ENCODE results near the gene TSGA10IP.

Gene TSGA10IP

GRCh38 chr11:66003291-66003690 lies 58.0 kb downstream of the TSGA10IP start:
- no peaks in the 10 kb centered on the region for H3K27me3 ChIP-seq (ENCODE audit: control insufficient read depth in 1 of 2, insufficient read depth in 2 of 2, low read length in 2 of 2)
- H3K4me1 ChIP-seq (ENCODE audit: insufficient read depth, low read length) = peaks cover 16% of the 10 kb centered on the region
- peak overlapping the region; percentile 98 to 100 for H3K4me3 ChIP-seq (ENCODE audit: low read depth in 1 of 2, low read length in 2 of 2)
- peaks cover 37% of the 10 kb centered on the region for H3K36me3 ChIP-seq (ENCODE audit: insufficient read depth, low read length)
- H3K9me3 ChIP-seq (ENCODE audit: low read length) = no peaks in the 10 kb centered on the region
- peak overlapping the region; percentile 62 for H3K9ac ChIP-seq (ENCODE audit: low read length)
- peak overlapping the region; percentile 93 for H3K27ac ChIP-seq (ENCODE audit: low read depth, low read length)

GRCh38 chr11:66004186-66004585 lies 58.9 kb downstream of the TSGA10IP start:
- H3K27me3 ChIP-seq (ENCODE audit: control insufficient read depth in 1 of 2, insufficient read depth in 2 of 2, low read length in 2 of 2) = no peaks in the 10 kb centered on the region
- H3K36me3 ChIP-seq (ENCODE audit: insufficient read depth, low read length) = peaks cover 28% of the 10 kb centered on the region
- H3K4me1 ChIP-seq (ENCODE audit: insufficient read depth, low read length) = peaks cover 16% of the 10 kb centered on the region
- H3K4me3 ChIP-seq (ENCODE audit: low read depth in 1 of 2, low read length in 2 of 2) = no peak overlapping the region
- no peaks in the 10 kb centered on the region for H3K9me3 ChIP-seq (ENCODE audit: low read length)
- no peak overlapping the region for H3K9ac ChIP-seq (ENCODE audit: low read length)
- no peak overlapping the region for H3K27ac ChIP-seq (ENCODE audit: low read depth, low read length)

- Histone ChIP-seq H3K27me3 (ENCODE audit: control insufficient read depth in 1 of 2, insufficient read depth in 2 of 2, low read length in 2 of 2) (no peaks in the 10 kb centered on the region), H3K9me3 (ENCODE audit: low read length) (no peaks in the 10 kb centered on the region), H3K36me3 (ENCODE audit: insufficient read depth, low read length) (peaks cover 15% of the 10 kb centered on the region), H3K4me1 (ENCODE audit: insufficient read depth, low read length) (peaks cover 8% of the 10 kb centered on the region), H3K27ac (ENCODE audit: low read depth, low read length) (no peak overlapping the region), H3K9ac (ENCODE audit: low read length) (no peak overlapping the region), H3K4me3 (ENCODE audit: low read depth in 1 of 2, low read length in 2 of 2) (no peak overlapping the region)
Measured at GRCh38 chr11:66006134-66006890, 61.0 kb downstream of the TSGA10IP start.

- Histone ChIP-seq H3K27me3 (ENCODE audit: control insufficient read depth in 1 of 2, insufficient read depth in 2 of 2, low read length in 2 of 2) (peaks cover 0 to 4% of the 10 kb centered on the region in 2 donors), H3K36me3 (ENCODE audit: insufficient read depth, low read length) (peaks cover 15% of the 10 kb centered on the region), H3K4me1 (ENCODE audit: insufficient read depth, low read length) (peaks cover 12% of the 10 kb centered on the region), H3K9me3 (ENCODE audit: low read length) (no peaks in the 10 kb centered on the region), H3K9ac (ENCODE audit: low read length) (no peak overlapping the region), H3K4me3 (ENCODE audit: low read depth in 1 of 2, low read length in 2 of 2) (no peak overlapping the region), H3K27ac (ENCODE audit: low read depth, low read length) (no peak overlapping the region)
Measured at GRCh38 chr11:66006891-66007176, 61.6 kb downstream of the TSGA10IP start.

GRCh38 chr11:66007201-66007634 lies 61.9 kb downstream of the TSGA10IP start:
- Histone ChIP-seq H3K4me3 (ENCODE audit: low read depth in 1 of 2, low read length in 2 of 2) (no peak overlapping the region), H3K4me1 (ENCODE audit: insufficient read depth, low read length) (peaks cover 12% of the 10 kb centered on the region), H3K36me3 (ENCODE audit: insufficient read depth, low read length) (peaks cover 15% of the 10 kb centered on the region), H3K27ac (ENCODE audit: low read depth, low read length) (no peak overlapping the region), H3K9ac (ENCODE audit: low read length) (no peak overlapping the region), H3K27me3 (ENCODE audit: control insufficient read depth in 1 of 2, insufficient read depth in 2 of 2, low read length in 2 of 2) (peaks cover 0 to 8% of the 10 kb centered on the region in 2 donors), H3K9me3 (ENCODE audit: low read length) (no peaks in the 10 kb centered on the region)

- H3K9ac ChIP-seq (ENCODE audit: low read length) = no peak overlapping the region
- peaks cover 5 to 10% of the 10 kb centered on the region in 2 donors for H3K27me3 ChIP-seq (ENCODE audit: control insufficient read depth in 1 of 2, insufficient read depth in 2 of 2, low read length in 2 of 2)
Measured at GRCh38 chr11:66008095-66008467, 62.8 kb downstream of the TSGA10IP start.

GRCh38 chr11:66008468-66009101 lies 63.3 kb downstream of the TSGA10IP start:
- H3K4me1 ChIP-seq (ENCODE audit: insufficient read depth, low read length) = peaks cover 4% of the 10 kb centered on the region

More at GRCh38 chr11:66008095-66008467, 62.8 kb downstream of the TSGA10IP start:
- Histone ChIP-seq H3K9me3 (ENCODE audit: low read length) (no peaks in the 10 kb centered on the region), H3K36me3 (ENCODE audit: insufficient read depth, low read length) (peaks cover 15% of the 10 kb centered on the region), H3K27ac (ENCODE audit: low read depth, low read length) (no peak overlapping the region), H3K4me1 (ENCODE audit: insufficient read depth, low read length) (peaks cover 9% of the 10 kb centered on the region), H3K4me3 (ENCODE audit: low read depth in 1 of 2, low read length in 2 of 2) (no peak overlapping the region)

More at GRCh38 chr11:66008468-66009101, 63.3 kb downstream of the TSGA10IP start:
- H3K4me3 ChIP-seq (ENCODE audit: low read depth in 1 of 2, low read length in 2 of 2) = no peak overlapping the region
- peaks cover 10 to 14% of the 10 kb centered on the region in 2 donors for H3K27me3 ChIP-seq (ENCODE audit: control insufficient read depth in 1 of 2, insufficient read depth in 2 of 2, low read length in 2 of 2)
- no peak overlapping the region for H3K9ac ChIP-seq (ENCODE audit: low read length)
- peaks cover 14% of the 10 kb centered on the region for H3K36me3 ChIP-seq (ENCODE audit: insufficient read depth, low read length)
- no peaks in the 10 kb centered on the region for H3K9me3 ChIP-seq (ENCODE audit: low read length)
- H3K27ac ChIP-seq (ENCODE audit: low read depth, low read length) = no peak overlapping the region

All from muscle layer of colon (tissue), 2 donors.